SK-N-SH (cell line): ENCODE data around the gene INPP5E. TPM values are rescaled to one million over a fixed set of nuclear protein-coding genes. Genes with fewer than 3 reads are reported as not detected.

ENCODE experiments used
- CTCF ChIA-PET: fragments of 300-600, 350-600 bp; formaldehyde crosslinking; extraction: SDS; loops from one replicate; lab custom pipeline; 2021; lab: Yijun Ruan, JAX
- POLR2A ChIA-PET: fragments of 350-600 bp; sonication (Branson Sonifier 250); formaldehyde crosslinking; extraction: SDS; loops from one replicate; lab custom pipeline; 2020; ENCODE audit warnings: antibody characterized with exemption, inconsistent platforms; lab: Yijun Ruan, JAX
- DNase-seq: peaks from one replicate; pipeline ENCODE4 v3.0.0; 2012
- H2AFZ ChIP-seq: fragments of 200-600 bp; sonication (generic); 2 replicates; pipeline ENCODE4 v1.8.1; 2016; ENCODE audit warnings: antibody characterized with exemption, mild to moderate bottlenecking, low read depth
- H3F3A ChIP-seq: fragments of 200-600 bp; sonication (generic); replicated peaks from 2 replicates; pipeline ENCODE3; 2016; ENCODE audit warnings: antibody characterized with exemption, mild to moderate bottlenecking; ENCODE audit not compliant: insufficient read depth
- H3K27ac ChIP-seq, 2 experiments: fragments of 200-500 bp in 1 of 2; fragments of 200-600 bp in 1 of 2; sonication (Bioruptor generic) in 1 of 2; sonication (generic), shearing (Covaris generic) in 1 of 2; 2 replicates each; pipeline versions ENCODE4 v1.5.1 to v1.6.1; 2014 to 2016; ENCODE audit warnings: low read depth in 2 of 2, inconsistent platforms in 1 of 2, low read length in 1 of 2, mild to moderate bottlenecking in 1 of 2, mixed read lengths in 1 of 2
- H3K27me3 ChIP-seq: fragments of 200-600 bp; sonication (generic), shearing (Covaris generic); 2 replicates; pipeline ENCODE4 v1.6.1; 2016; ENCODE audit warnings: mixed run types; ENCODE audit not compliant: insufficient read depth
- H3K36me3 ChIP-seq, 2 experiments: fragments of 200-500 bp in 1 of 2; fragments of 200-600 bp in 1 of 2; sonication (Bioruptor generic) in 1 of 2; sonication (generic) in 1 of 2; replicated peaks in 1 of 2; 2 replicates each; pipeline versions ENCODE3 to v1.5.1; 2014 to 2016; ENCODE audit warnings: low read length in 1 of 2, mild to moderate bottlenecking in 1 of 2; ENCODE audit not compliant: insufficient read depth in 2 of 2, control insufficient read depth in 1 of 2
- H3K4me1 ChIP-seq, 2 experiments: fragments of 200-500 bp in 1 of 2; fragments of 200-600 bp in 1 of 2; sonication (Bioruptor generic) in 1 of 2; sonication (generic), shearing (Covaris generic) in 1 of 2; 2 replicates each; pipeline versions ENCODE4 v1.5.1 to v1.6.1; 2014 to 2016; ENCODE audit warnings: low read depth in 1 of 2, low read length in 1 of 2, mixed run types in 1 of 2; ENCODE audit not compliant: insufficient read depth in 2 of 2, control insufficient read depth in 1 of 2
- H3K4me2 ChIP-seq: fragments of 200-600 bp; sonication (generic), shearing (Covaris generic); 2 replicates; pipeline ENCODE4 v1.6.1; 2017; ENCODE audit warnings: mixed run types
- H3K4me3 ChIP-seq, 2 experiments: fragments of 200-500 bp in 1 of 2; fragments of 200-600 bp in 1 of 2; sonication (Bioruptor generic) in 1 of 2; sonication (generic), shearing (Covaris generic) in 1 of 2; 2 replicates each; pipeline versions ENCODE4 v1.5.1 to v1.8.1; 2014 to 2016; ENCODE audit warnings: low read depth in 2 of 2, inconsistent platforms in 1 of 2, low read length in 1 of 2, mild to moderate bottlenecking in 1 of 2, mixed read lengths in 1 of 2, moderate library complexity in 1 of 2
- H3K79me2 ChIP-seq: fragments of 200-600 bp; sonication (generic); 2 replicates; pipeline ENCODE4 v1.8.1; 2017; ENCODE audit warnings: mild to moderate bottlenecking; ENCODE audit not compliant: insufficient read depth
- H3K9ac ChIP-seq: fragments of 200-600 bp; sonication (generic); 2 replicates; pipeline ENCODE4 v1.6.1; 2017; ENCODE audit warnings: mixed run types
- H3K9me2 ChIP-seq: fragments of 200-600 bp; sonication (generic); 2 replicates; pipeline ENCODE4 v1.6.1; 2017; ENCODE audit warnings: mixed run types
- H3K9me3 ChIP-seq: fragments of 200-600 bp; sonication (generic); 2 replicates; pipeline ENCODE4 v1.6.1; 2017; ENCODE audit warnings: mixed run types, mild to moderate bottlenecking, moderate library complexity
- H4K20me1 ChIP-seq: fragments of 200-600 bp; sonication (generic); 2 replicates; pipeline ENCODE4 v1.6.1; 2017; ENCODE audit warnings: mild to moderate bottlenecking, mixed run types; ENCODE audit not compliant: insufficient read depth
- CHD2 ChIP-seq: fragments of 150-350 bp; IDR thresholded peaks from 2 replicates; pipeline ENCODE4 v1.6.1; 2018; ENCODE audit warnings: low read length; ENCODE audit not compliant: partially characterized antibody
- ELF1 ChIP-seq: IDR thresholded peaks from 2 replicates; pipeline ENCODE4 v1.4.0; 2012
- EP300 ChIP-seq, 2 experiments: IDR thresholded peaks; 2 replicates each; pipeline versions ENCODE4 v1.4.0 to v1.6.1; 2012; ENCODE audit warnings: borderline replicate concordance in 1 of 2, low read depth in 1 of 2, low read length in 1 of 2
- EZH2phosphoT487 ChIP-seq: fragments of 200-600 bp; sonication (generic); IDR thresholded peaks from 2 replicates; pipeline ENCODE4 v1.6.1; 2017; ENCODE audit warnings: low read depth, mixed run types, mild to moderate bottlenecking, antibody characterized with exemption, moderate library complexity, borderline replicate concordance
- FOSL2 ChIP-seq: IDR thresholded peaks from 2 replicates; pipeline ENCODE4 v1.4.0; 2012; ENCODE audit warnings: low read depth, mild to moderate bottlenecking, moderate library complexity, borderline replicate concordance
- FOXJ3 ChIP-seq: sonication (generic); formaldehyde crosslinking; IDR thresholded peaks from 2 replicates; pipeline ENCODE4 v1.5.1; 2020; ENCODE audit warnings: mild to moderate bottlenecking, missing genetic modification reagents
- IRF3 ChIP-seq: fragments of 150-350 bp; IDR thresholded peaks from 2 replicates; pipeline ENCODE4 v1.6.1; 2016; ENCODE audit warnings: mild to moderate bottlenecking, low read depth, low read length
- JUND ChIP-seq: IDR thresholded peaks from 2 replicates; pipeline ENCODE4 v1.4.0; 2012
- MAX ChIP-seq: IDR thresholded peaks from 2 replicates; pipeline ENCODE4 v1.4.0; 2012; ENCODE audit warnings: low read depth
- MXI1 ChIP-seq: IDR thresholded peaks from 2 replicates; pipeline ENCODE4 v1.6.1; 2012; ENCODE audit warnings: mild to moderate bottlenecking, low read depth, low read length, improper control_type of control experiment
- NFIC ChIP-seq: IDR thresholded peaks from 2 replicates; pipeline ENCODE4 v1.4.0; 2012; ENCODE audit warnings: borderline replicate concordance
- NRF1 ChIP-seq: IDR thresholded peaks from 2 replicates; pipeline ENCODE4 v1.6.1; 2012; ENCODE audit warnings: low read depth, mild to moderate bottlenecking, low read length
- PBX3 ChIP-seq: IDR thresholded peaks from 2 replicates; pipeline ENCODE4; 2012
- POLR2AphosphoS5 ChIP-seq: IDR thresholded peaks from 2 replicates; pipeline ENCODE4 v1.6.1; 2012; ENCODE audit warnings: low read depth, low read length
- RAD21 ChIP-seq: IDR thresholded peaks from 2 replicates; pipeline ENCODE4 v1.6.1; 2012; ENCODE audit warnings: mild to moderate bottlenecking, low read length
- RCOR1 ChIP-seq: fragments of 150-350 bp; IDR thresholded peaks from 2 replicates; pipeline ENCODE4 v1.6.1; 2017; ENCODE audit warnings: antibody characterized with exemption, low read length
- REST ChIP-seq: IDR thresholded peaks from 2 replicates; pipeline ENCODE4 v1.6.1; 2012; ENCODE audit warnings: mild to moderate bottlenecking, low read depth, low read length, moderate library complexity
- RFX5 ChIP-seq: IDR thresholded peaks from 2 replicates; pipeline ENCODE4 v1.6.1; 2012; ENCODE audit warnings: mild to moderate bottlenecking, improper control_type of control experiment, low read length
- RXRA ChIP-seq: IDR thresholded peaks from 2 replicates; pipeline ENCODE4 v1.4.0; 2012; ENCODE audit warnings: low read depth, mild to moderate bottlenecking, borderline replicate concordance
- SIN3A ChIP-seq: IDR thresholded peaks from 2 replicates; pipeline ENCODE4 v1.6.1; 2012; ENCODE audit warnings: low read depth, mild to moderate bottlenecking, low read length, moderate library complexity, borderline replicate concordance
- SMC3 ChIP-seq: IDR thresholded peaks from 2 replicates; pipeline ENCODE4 v1.6.1; 2012; ENCODE audit warnings: low read depth, low read length, improper control_type of control experiment
- TCF12 ChIP-seq: IDR thresholded peaks from 2 replicates; pipeline ENCODE4 v1.4.0; 2012
- USF1 ChIP-seq: IDR thresholded peaks from 2 replicates; pipeline ENCODE4 v1.4.0; 2012; ENCODE audit warnings: low read depth, borderline replicate concordance
- USF2 ChIP-seq: fragments of 150-350 bp; IDR thresholded peaks from 2 replicates; pipeline ENCODE4 v1.6.1; 2017; ENCODE audit warnings: antibody characterized with exemption, low read length, low read depth, borderline replicate concordance
- YY1 ChIP-seq: IDR thresholded peaks from 2 replicates; pipeline ENCODE4 v1.4.0; 2012; ENCODE audit warnings: low read depth, mild to moderate bottlenecking
- WGBS: methylation state at CpG from one replicate; pipeline ENCODE4 v1.1.6; 2017; ENCODE audit warnings: low lambda C conversion rate; 5-methylcytosine and 5-hydroxymethylcytosine counted together
- polyA plus RNA-seq, 3 experiments: library from polyadenylated mRNA; depleted of rRNA; stranded (reverse); fragments of >200 nt; gene quantifications; 2 replicates each; pipeline ENCODE4 v1.2.3, GENCODE V29; 2012

Gene INPP5E
- 10.5 and 12.8 TPM in 2 replicates for polyA plus RNA-seq (2012; rRNA removed)
- 5.2 and 7.4 TPM in 2 replicates for polyA plus RNA-seq (2012; cell fraction: cytosol; rRNA removed)
- 47.7 and 56.9 TPM in 2 replicates for polyA plus RNA-seq (2012; cell fraction: nucleus; rRNA removed)

- ChIA-PET POLR2A (interaction anchor here (0.7 kb wide), 1 partner anchor 205 kb away, joined by 4 read pairs; no protein-coding TSS in a partner anchor), CTCF (interaction anchor here (0.6 to 1.7 kb wide), 16 partner anchors 9 to 504 kb away, joined by 3 to 14 read pairs (median 4); no protein-coding TSS in a partner anchor)
- H3K4me2 ChIP-seq, result peak within 1 kb of the TSS; percentile 95
- 34% methylated on average over 16 of the region's 90 CpGs for WGBS
- peak within 1 kb of the TSS; percentile 85 for H3K9ac ChIP-seq
- peaks cover 0 to 21% of the 10 kb centered on the region in 2 experiments; a peak in 1 of 4 replicates for H3K4me1 ChIP-seq
- peaks cover 62% of the 10 kb centered on the region for H4K20me1 ChIP-seq
- peaks cover 6 to 45% of the 10 kb centered on the region in 2 experiments for H3K36me3 ChIP-seq
- H3K79me2 ChIP-seq, result peaks cover 48% of the 10 kb centered on the region
- peak; percentile 99 for DNase-seq
- peak within 1 kb of the TSS; percentile 81 to 83 for H3K4me3 ChIP-seq
- peak within 1 kb of the TSS; percentile 47 to 68; a peak in 3 of 4 replicates for H3K27ac ChIP-seq
- no peaks in the 10 kb centered on the region for H3K9me3 ChIP-seq
- no peaks in the 10 kb centered on the region for H3K9me2 ChIP-seq
- H3K27me3 ChIP-seq, result no peaks in the 10 kb centered on the region
- 0 out of 2 replicates have a peak within 1 kb of the TSS, but pooled peaks have one; percentile 35 for H2AFZ ChIP-seq
- H3F3A ChIP-seq, result peaks cover 27% of the 10 kb centered on the region
- TF ChIP-seq EP300 (IDR thresholded peaks at IDR 0.05; ENCODE audit: borderline replicate concordance in 1 of 2, low read depth in 1 of 2, low read length in 1 of 2) (no peak), NRF1 (no peak), ELF1 (no peak), USF2 (no peak), YY1 (no peak), PBX3 (no peak), SMC3 (no peak), RXRA (no peak), RAD21 (no peak), EZH2phosphoT487 (no peak), SIN3A (0 out of 2 replicates have a peak, but pooled peaks have one; percentile 57), MAX (no peak), POLR2AphosphoS5 (peak; percentile 65), FOXJ3 (CRISPR knock-in tag) (no peak), REST (0 out of 2 replicates have a peak, but pooled peaks have one; percentile 2), IRF3 (no peak), USF1 (no peak), FOSL2 (no peak), RCOR1 (no peak), CHD2 (no peak), MXI1 (no peak), RFX5 (no peak), NFIC (no peak), JUND (no peak), TCF12 (no peak)
Measured at GRCh38 chr9:136439481-136440408, at the start of gene INPP5E. INPP5E (minus strand) TSS chr9:136439845; CDS start chr9:136439419, 426 bp downstream.
